ENCODE results near the gene SRF. TPM values are rescaled to one million over a fixed set of nuclear protein-coding genes. Genes with fewer than 3 reads are reported as not detected.
A peak's percentile ranks its signal among the peaks of the same experiment; 100 is the strongest.
"Not testable (repeated sequence)": the region's sequence is repeated elsewhere in the genome, so short reads cannot be mapped to it uniquely, and the experiment has no call there.

SRF gene
- total RNA-seq, 1 donor from 2014 or later, result 35.5 TPM

- no peak for TF ChIP-seq CTCF (IDR thresholded peaks at IDR 0.05; ENCODE audit: insufficient read depth, low read length, poor library complexity, severe bottlenecking)
- no peak for DNase-seq (ENCODE audit: low read depth)
- H3K27me3 ChIP-seq (ENCODE audit: control insufficient read depth, insufficient read depth, low read length), result no peaks in the 10 kb centered on the region
- H3K4me3 ChIP-seq (ENCODE audit: low read depth, low read length), result no peak overlapping the region
- no peaks in the 10 kb centered on the region for H3K36me3 ChIP-seq (ENCODE audit: control insufficient read depth, insufficient read depth, low read length)
Observed at GRCh38 chr6:43125555-43125954, 45.5 kb upstream of the SRF start.

DNA sequence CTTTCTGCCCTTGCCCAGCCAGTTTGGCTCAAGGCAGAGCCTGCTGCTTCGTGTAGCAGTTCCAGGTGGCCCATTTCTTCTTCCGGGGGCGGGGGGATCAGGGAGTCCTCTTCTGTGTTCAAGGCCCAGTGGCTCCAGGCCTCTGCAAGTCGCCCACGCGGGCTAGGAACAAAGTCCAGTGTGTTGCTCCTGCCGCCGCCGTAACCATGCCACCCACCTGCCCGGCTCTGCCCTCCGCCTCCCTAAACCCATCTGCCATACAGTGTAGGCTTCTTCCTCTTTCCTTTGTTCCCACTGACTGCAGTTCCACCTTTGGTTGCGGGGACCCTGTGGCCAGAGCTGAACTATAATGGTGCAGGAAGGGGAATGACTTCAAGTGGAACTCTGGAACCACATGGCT is 43.9 kb upstream of the SRF start:
- no peak for DNase-seq (ENCODE audit: low read depth)
- H3K4me3 ChIP-seq (ENCODE audit: low read depth, low read length), result no peak overlapping the region
- H3K36me3 ChIP-seq (ENCODE audit: control insufficient read depth, insufficient read depth, low read length), result peaks cover under 1% of the 10 kb centered on the region
- TF ChIP-seq CTCF (IDR thresholded peaks at IDR 0.05; ENCODE audit: insufficient read depth, low read length, poor library complexity, severe bottlenecking), result no peak
- no peaks in the 10 kb centered on the region for H3K27me3 ChIP-seq (ENCODE audit: control insufficient read depth, insufficient read depth, low read length)

- no peak for DNase-seq (ENCODE audit: low read depth)
- Histone ChIP-seq H3K36me3 (ENCODE audit: control insufficient read depth, insufficient read depth, low read length) (peaks cover 4% of the 10 kb centered on the region), H3K4me3 (ENCODE audit: low read depth, low read length) (no peak overlapping the region), H3K27me3 (ENCODE audit: control insufficient read depth, insufficient read depth, low read length) (no peaks in the 10 kb centered on the region)
- no peak for TF ChIP-seq CTCF (IDR thresholded peaks at IDR 0.05; ENCODE audit: insufficient read depth, low read length, poor library complexity, severe bottlenecking)
Observed at GRCh38 chr6:43127877-43128276, 43.2 kb upstream of the SRF start.

GRCh38 chr6:43128926-43129325 is 42.1 kb upstream of the SRF start:
- Histone ChIP-seq H3K4me3 (ENCODE audit: low read depth, low read length) (no peak overlapping the region), H3K27me3 (ENCODE audit: control insufficient read depth, insufficient read depth, low read length) (no peaks in the 10 kb centered on the region), H3K36me3 (ENCODE audit: control insufficient read depth, insufficient read depth, low read length) (peaks cover 4% of the 10 kb centered on the region)
- TF ChIP-seq CTCF (IDR thresholded peaks at IDR 0.05; ENCODE audit: insufficient read depth, low read length, poor library complexity, severe bottlenecking), result no peak
- DNase-seq (ENCODE audit: low read depth), result no peak

GRCh38 chr6:43129434-43130194 is 41.5 kb upstream of the SRF start:
- H3K36me3 ChIP-seq (ENCODE audit: control insufficient read depth, insufficient read depth, low read length), result peaks cover 4% of the 10 kb centered on the region
- peak; percentile 79 for TF ChIP-seq CTCF (IDR thresholded peaks at IDR 0.05; ENCODE audit: insufficient read depth, low read length, poor library complexity, severe bottlenecking)
- no peak for DNase-seq (ENCODE audit: low read depth)
- H3K4me3 ChIP-seq (ENCODE audit: low read depth, low read length), result no peak overlapping the region
- H3K27me3 ChIP-seq (ENCODE audit: control insufficient read depth, insufficient read depth, low read length), result no peaks in the 10 kb centered on the region

GRCh38 chr6:43130429-43130828 is 40.6 kb upstream of the SRF start:
- DNase-seq (ENCODE audit: low read depth), result no peak
- no peak for TF ChIP-seq CTCF (IDR thresholded peaks at IDR 0.05; ENCODE audit: insufficient read depth, low read length, poor library complexity, severe bottlenecking)
- Histone ChIP-seq H3K27me3 (ENCODE audit: control insufficient read depth, insufficient read depth, low read length) (no peaks in the 10 kb centered on the region), H3K36me3 (ENCODE audit: control insufficient read depth, insufficient read depth, low read length) (peaks cover 4% of the 10 kb centered on the region), H3K4me3 (ENCODE audit: low read depth, low read length) (no peak overlapping the region)

- H3K36me3 ChIP-seq (ENCODE audit: control insufficient read depth, insufficient read depth, low read length); H3K27me3 ChIP-seq (ENCODE audit: control insufficient read depth, insufficient read depth, low read length); H3K4me3 ChIP-seq (ENCODE audit: low read depth, low read length); DNase-seq (ENCODE audit: low read depth): not testable (repeated sequence)
Observed at GRCh38 chr6:43131379-43131778, 39.7 kb upstream of the SRF start.
